CD4-positive, alpha-beta T cell treated with Interleukin-15 for 1 hour (primary cell): Measurements from ENCODE around the gene BIN2.
"Not testable (repeated sequence)": the region's sequence is repeated elsewhere in the genome, so short reads cannot be mapped to it uniquely, and the experiment has no call there.

Experiments used
- DNase-seq: peaks from one replicate; pipeline ENCODE4 v3.0.0-alpha.2; 2020

Gene BIN2

GRCh38 chr12:51307655-51308593 is 16.1 kb downstream of the BIN2 start:
- no peak for DNase-seq

GRCh38 chr12:51306507-51306906 is 17.5 kb downstream of the BIN2 start:
- DNase-seq: no peak

GRCh38 chr12:51300768-51301167 is 23.2 kb downstream of the BIN2 start:
- not testable (repeated sequence) for DNase-seq

GRCh38 chr12:51295651-51296050 is 28.3 kb downstream of the BIN2 start:
- DNase-seq: no peak

- DNase-seq: not testable (repeated sequence)
Measured at GRCh38 chr12:51294097-51294496, 29.9 kb downstream of the BIN2 start.

- no peak for DNase-seq
Measured at GRCh38 chr12:51293696-51294095, 30.3 kb downstream of the BIN2 start.

- DNase-seq: peak; percentile 52
Measured at GRCh38 chr12:51291603-51292513, 32.1 kb downstream of the BIN2 start.

GRCh38 chr12:51285843-51286242 is 38.1 kb downstream of the BIN2 start:
- DNase-seq: no peak

GRCh38 chr12:51281202-51281924 is 42.6 kb downstream of the BIN2 start:
- no peak for DNase-seq

GRCh38 chr12:51275088-51275487 is 48.9 kb downstream of the BIN2 start:
- DNase-seq: no peak

GRCh38 chr12:51272810-51273209 is 51.2 kb downstream of the BIN2 start:
- DNase-seq: not testable (repeated sequence)

GRCh38 chr12:51270951-51271518 is 52.9 kb downstream of the BIN2 start:
- no peak for DNase-seq

- DNase-seq: peak; percentile 41
Measured at GRCh38 chr12:51270067-51270950, 53.7 kb downstream of the BIN2 start, which contains the start of gene SMAGP. SMAGP (minus strand) TSS chr12:51270415; CDS start chr12:51269278, 1,137 bp downstream.

- peak; percentile 54 for DNase-seq
Measured at GRCh38 chr12:51269174-51270066, 54.6 kb downstream of the BIN2 start.

GRCh38 chr12:51265024-51265423 is 59.0 kb downstream of the BIN2 start:
- no peak for DNase-seq

GRCh38 chr12:51264297-51264696 is 59.7 kb downstream of the BIN2 start:
- no peak for DNase-seq

- no peak for DNase-seq
Measured at GRCh38 chr12:51263341-51263740, 60.6 kb downstream of the BIN2 start.

- DNase-seq: peak; percentile 53
Measured at GRCh38 chr12:51262758-51263177, 61.2 kb downstream of the BIN2 start.

- not testable (repeated sequence) for DNase-seq
Measured at GRCh38 chr12:51259600-51259999, 64.4 kb downstream of the BIN2 start.

GRCh38 chr12:51254536-51254935 is 69.4 kb downstream of the BIN2 start:
- DNase-seq: no peak
